Activated naive CD4-positive, alpha-beta T cell treated with anti-CD3 and anti-CD28 coated beads for 36 hours (primary cell): Measurements from ENCODE around the gene KDM6B. TPM values are rescaled to one million over a fixed set of nuclear protein-coding genes. Genes with fewer than 3 reads are reported as not detected.

Experiments used
- CTCF ChIA-PET: fragments of 350-600 bp; sonication (Branson Sonifier 250); formaldehyde crosslinking; loops from one replicate; lab custom pipeline; 2021; ENCODE audit warnings: antibody characterized with exemption; lab: Charles Lee
- DNase-seq: peaks from one replicate; pipeline ENCODE4 v3.0.0-alpha.2; 2020
- H3K27ac Mint-ChIP-seq: one replicate; pipeline ENCODE4 v1.8.0; 2021; ENCODE audit warnings: mild to moderate bottlenecking, mixed read lengths
- H3K27me3 Mint-ChIP-seq: one replicate; pipeline ENCODE4 v1.8.0; 2021; ENCODE audit warnings: low read depth, mixed read lengths
- H3K36me3 Mint-ChIP-seq: one replicate; pipeline ENCODE4 v1.8.0; 2021; ENCODE audit warnings: low read depth, mixed read lengths
- H3K4me1 Mint-ChIP-seq: one replicate; pipeline ENCODE4 v1.8.0; 2021; ENCODE audit warnings: low read depth, mixed read lengths
- H3K4me3 Mint-ChIP-seq: one replicate; pipeline ENCODE4 v1.8.0; 2021; ENCODE audit warnings: mild to moderate bottlenecking, moderate library complexity, mixed read lengths
- H3K9me3 Mint-ChIP-seq: one replicate; pipeline ENCODE4 v1.8.0; 2021; ENCODE audit warnings: mixed read lengths
- intact Hi-C: fragments of 100-400 bp; cut with micrococcal nuclease; formaldehyde crosslinking; loops from one replicate; pipeline ENCODE4 v1.15.1; 2023
- total RNA-seq, 2 experiments: library from RNA; stranded (reverse); gene quantifications; one replicate each; pipeline ENCODE4 v1.2.3, GENCODE V29; 2021

The KDM6B gene
- total RNA-seq: 10 to 100 TPM; 22.7 to 24.1 TPM

GRCh38 chr17:7833795-7834541, at the start of gene KDM6B:
Gene KDM6B (plus strand): TSS chr17:7834217. CDS start chr17:7845555, 11,338 bp downstream.
- Mint-ChIP-seq H3K27ac (peak within 1 kb of the TSS; percentile 94), H3K27me3 (no peaks in the 10 kb centered on the region), H3K36me3 (no peaks in the 10 kb centered on the region), H3K4me1 (peaks cover 32% of the 10 kb centered on the region), H3K4me3 (peak within 1 kb of the TSS; percentile 93), H3K9me3 (no peaks in the 10 kb centered on the region)
- intact Hi-C loops: loop anchor here (1.0 to 10.0 kb wide), 5 partner anchors 12 to 451 kb away; partner anchors contain the start of genes ALOXE3, NAA38, POLR2A and RANGRF
- DNase-seq: peak; percentile 92
- CTCF ChIA-PET: interaction anchor here (0.8 to 3.0 kb wide), 11 partner anchors 9 to 99 kb away, joined by 3 to 20 read pairs (median 5); partner anchors contain the start of gene NAA38

- intact Hi-C loops: no loop called here
- Mint-ChIP-seq H3K27me3 (peaks cover 2% of the 10 kb centered on the region), H3K4me1 (no peaks in the 10 kb centered on the region), H3K36me3 (no peaks in the 10 kb centered on the region), H3K27ac (no peak overlapping the region), H3K4me3 (no peak overlapping the region), H3K9me3 (no peaks in the 10 kb centered on the region)
- CTCF ChIA-PET: no interaction called here
- DNase-seq: no peak
These were observed 47.2 kb upstream of the KDM6B start for GRCh38 chr17:7786866-7787265.

- CTCF ChIA-PET: interaction anchor here (0.6 kb wide), 1 partner anchor 178 kb away, joined by 3 read pairs; no protein-coding TSS in a partner anchor
- no peak for DNase-seq
- intact Hi-C loops: no loop called here
- H3K36me3 Mint-ChIP-seq: no peaks in the 10 kb centered on the region
- no peaks in the 10 kb centered on the region for H3K4me1 Mint-ChIP-seq
- no peaks in the 10 kb centered on the region for H3K9me3 Mint-ChIP-seq
- H3K27me3 Mint-ChIP-seq: no peaks in the 10 kb centered on the region
- H3K4me3 Mint-ChIP-seq: no peak overlapping the region
- no peak overlapping the region for H3K27ac Mint-ChIP-seq
These were observed 44.9 kb upstream of the KDM6B start for GRCh38 chr17:7789131-7789530.

- Mint-ChIP-seq H3K27ac (no peak overlapping the region), H3K36me3 (no peaks in the 10 kb centered on the region), H3K4me3 (no peak overlapping the region), H3K27me3 (no peaks in the 10 kb centered on the region), H3K4me1 (no peaks in the 10 kb centered on the region), H3K9me3 (no peaks in the 10 kb centered on the region)
- CTCF ChIA-PET: interaction anchor here (1.2 kb wide), 1 partner anchor 27 kb away, joined by 3 read pairs; no protein-coding TSS in a partner anchor
- no peak for DNase-seq
- intact Hi-C loops: no loop called here
These were observed 43.9 kb upstream of the KDM6B start for GRCh38 chr17:7790150-7790549.

GRCh38 chr17:7792611-7793010, 41.4 kb upstream of the KDM6B start:
- no peaks in the 10 kb centered on the region for H3K36me3 Mint-ChIP-seq
- CTCF ChIA-PET: no interaction called here
- intact Hi-C loops: no loop called here

GRCh38 chr17:7794075-7794663, 39.8 kb upstream of the KDM6B start:
- CTCF ChIA-PET: no interaction called here
- H3K36me3 Mint-ChIP-seq: no peaks in the 10 kb centered on the region
- intact Hi-C loops: no loop called here
- H3K27me3 Mint-ChIP-seq: no peaks in the 10 kb centered on the region
- DNase-seq: no peak
- H3K4me1 Mint-ChIP-seq: no peaks in the 10 kb centered on the region
- H3K4me3 Mint-ChIP-seq: no peak overlapping the region
- no peak overlapping the region for H3K27ac Mint-ChIP-seq
- H3K9me3 Mint-ChIP-seq: no peaks in the 10 kb centered on the region

More at GRCh38 chr17:7792611-7793010, 41.4 kb upstream of the KDM6B start:
- no peak for DNase-seq
- H3K9me3 Mint-ChIP-seq: no peaks in the 10 kb centered on the region
- H3K27ac Mint-ChIP-seq: no peak overlapping the region
- H3K4me1 Mint-ChIP-seq: no peaks in the 10 kb centered on the region
- no peak overlapping the region for H3K4me3 Mint-ChIP-seq
- no peaks in the 10 kb centered on the region for H3K27me3 Mint-ChIP-seq

- no peaks in the 10 kb centered on the region for H3K36me3 Mint-ChIP-seq
- H3K4me1 Mint-ChIP-seq: no peaks in the 10 kb centered on the region
- intact Hi-C loops: no loop called here
- no peaks in the 10 kb centered on the region for H3K9me3 Mint-ChIP-seq
- CTCF ChIA-PET: no interaction called here
- no peak for DNase-seq
- no peak overlapping the region for H3K4me3 Mint-ChIP-seq
- H3K27ac Mint-ChIP-seq: no peak overlapping the region
- no peaks in the 10 kb centered on the region for H3K27me3 Mint-ChIP-seq
These were observed 36.0 kb upstream of the KDM6B start for GRCh38 chr17:7797976-7798375.

GRCh38 chr17:7798839-7799238, 35.2 kb upstream of the KDM6B start:
- Mint-ChIP-seq H3K4me3 (no peak overlapping the region), H3K27ac (no peak overlapping the region), H3K36me3 (no peaks in the 10 kb centered on the region), H3K27me3 (no peaks in the 10 kb centered on the region), H3K4me1 (no peaks in the 10 kb centered on the region), H3K9me3 (no peaks in the 10 kb centered on the region)
- no peak for DNase-seq
- intact Hi-C loops: no loop called here
- CTCF ChIA-PET: interaction anchor here (0.5 kb wide), 1 partner anchor 197 kb away, joined by 3 read pairs; no protein-coding TSS in a partner anchor

- CTCF ChIA-PET: interaction anchor here (0.6 kb wide), 1 partner anchor 21 kb away, joined by 3 read pairs; no protein-coding TSS in a partner anchor
- intact Hi-C loops: no loop called here
- H3K27me3 Mint-ChIP-seq: peaks cover 3% of the 10 kb centered on the region
These were observed 30.0 kb upstream of the KDM6B start for GRCh38 chr17:7803981-7804380.

GRCh38 chr17:7806587-7806986, 27.4 kb upstream of the KDM6B start:
- peaks cover 5% of the 10 kb centered on the region for H3K4me1 Mint-ChIP-seq
- H3K9me3 Mint-ChIP-seq: no peaks in the 10 kb centered on the region
- no peak overlapping the region for H3K27ac Mint-ChIP-seq
- CTCF ChIA-PET: no interaction called here
- no peak overlapping the region for H3K4me3 Mint-ChIP-seq
- peaks cover 3% of the 10 kb centered on the region for H3K27me3 Mint-ChIP-seq
- DNase-seq: no peak
- intact Hi-C loops: no loop called here
- H3K36me3 Mint-ChIP-seq: no peaks in the 10 kb centered on the region

More at GRCh38 chr17:7803981-7804380, 30.0 kb upstream of the KDM6B start:
- no peak overlapping the region for H3K4me3 Mint-ChIP-seq
- no peaks in the 10 kb centered on the region for H3K4me1 Mint-ChIP-seq
- H3K27ac Mint-ChIP-seq: no peak overlapping the region
- no peak for DNase-seq
- no peaks in the 10 kb centered on the region for H3K36me3 Mint-ChIP-seq
- H3K9me3 Mint-ChIP-seq: no peaks in the 10 kb centered on the region

GRCh38 chr17:7807206-7807605, 26.8 kb upstream of the KDM6B start:
- Mint-ChIP-seq H3K4me1 (peaks cover 5% of the 10 kb centered on the region), H3K27ac (no peak overlapping the region), H3K27me3 (peaks cover 3% of the 10 kb centered on the region), H3K9me3 (no peaks in the 10 kb centered on the region), H3K4me3 (no peak overlapping the region), H3K36me3 (no peaks in the 10 kb centered on the region)
- intact Hi-C loops: no loop called here
- CTCF ChIA-PET: no interaction called here
- DNase-seq: no peak

- no peak for DNase-seq
- H3K4me3 Mint-ChIP-seq: no peak overlapping the region
- no peaks in the 10 kb centered on the region for H3K36me3 Mint-ChIP-seq
- H3K4me1 Mint-ChIP-seq: peaks cover 5% of the 10 kb centered on the region
- H3K27me3 Mint-ChIP-seq: peaks cover 3% of the 10 kb centered on the region
- CTCF ChIA-PET: interaction anchor here (0.8 kb wide), 1 partner anchor 16 kb away, joined by 3 read pairs; no protein-coding TSS in a partner anchor
- H3K9me3 Mint-ChIP-seq: no peaks in the 10 kb centered on the region
- no peak overlapping the region for H3K27ac Mint-ChIP-seq
- intact Hi-C loops: no loop called here
These were observed 24.8 kb upstream of the KDM6B start for GRCh38 chr17:7809086-7809790.
